ENCODE results near the gene C1orf167.
"Not testable (repeated sequence)": the region's sequence is repeated elsewhere in the genome, so short reads cannot be mapped to it uniquely, and the experiment has no call there.

C1orf167 gene

DNA sequence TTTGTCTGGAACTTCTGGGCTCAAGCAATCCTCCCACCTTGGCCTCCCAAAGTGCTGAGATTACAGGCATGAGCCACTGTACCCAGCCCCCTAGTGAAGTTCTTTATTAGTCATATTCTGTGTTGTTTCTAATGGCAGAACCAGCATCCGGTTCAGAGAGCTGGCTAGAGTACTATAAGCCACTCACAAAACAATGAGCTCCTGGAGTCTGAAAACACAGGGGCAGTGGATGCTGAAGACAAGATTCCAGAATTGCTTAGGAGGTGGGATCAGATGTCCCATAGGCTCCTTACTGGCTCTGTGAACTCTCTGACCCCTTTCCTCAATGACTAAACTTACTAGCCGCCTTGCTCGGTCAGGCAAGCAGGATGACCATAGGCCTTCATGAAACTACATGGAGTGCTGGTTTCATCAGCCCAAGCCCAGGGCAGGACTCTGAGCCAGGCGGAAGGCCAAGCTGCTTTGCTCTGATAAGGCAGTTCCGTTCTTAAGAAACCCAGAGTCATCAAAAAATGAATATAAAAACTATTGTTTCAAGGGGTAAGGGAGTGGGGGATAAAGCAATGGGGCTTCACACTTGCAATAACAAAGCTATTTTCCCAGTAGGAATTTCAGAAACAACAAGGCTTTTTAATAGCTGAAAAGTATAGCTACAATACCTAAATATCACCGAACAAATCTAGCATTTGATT lies 35.7 kb downstream of the C1orf167 start:
- TF ChIP-seq JUND (IDR thresholded peaks at IDR 0.05; ENCODE audit: low read depth), result no peak
- DNase-seq (ENCODE audit: low read depth in 1 of 2, low spot score in 1 of 2), result no peak
- in situ Hi-C loops (cut with HindIII; ENCODE audit: low pct_unique_long_range_greater_than_20kb, low sequenced_read_pairs), result no loop called here

GRCh38 chr1:11799099-11799498 lies 37.1 kb downstream of the C1orf167 start:
- DNase-seq (ENCODE audit: low read depth in 1 of 2, low spot score in 1 of 2), result no peak
- in situ Hi-C loops (cut with HindIII; ENCODE audit: low pct_unique_long_range_greater_than_20kb, low sequenced_read_pairs), result no loop called here
- TF ChIP-seq JUND (IDR thresholded peaks at IDR 0.05; ENCODE audit: low read depth), result no peak

DNA sequence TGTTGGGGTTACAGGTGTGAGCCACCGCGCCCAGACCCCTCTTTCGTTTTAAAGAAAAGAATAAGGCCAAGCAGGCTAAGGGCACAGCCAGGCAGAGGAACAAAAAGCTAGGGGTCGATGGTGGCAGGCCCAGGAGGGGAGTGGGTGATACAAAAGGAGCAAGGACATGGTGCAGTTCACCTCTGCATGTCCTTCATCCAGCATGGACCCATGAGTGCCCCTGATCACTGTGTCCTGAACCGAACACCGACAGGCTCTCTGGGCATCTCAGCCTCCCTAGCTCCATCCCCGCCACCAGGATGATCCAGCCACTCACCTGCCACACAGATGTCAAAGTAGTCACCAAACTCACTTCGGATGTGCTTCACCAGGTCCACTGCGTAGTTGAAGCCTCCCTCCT lies 37.9 kb downstream of the C1orf167 start:
- in situ Hi-C loops (cut with HindIII; ENCODE audit: low pct_unique_long_range_greater_than_20kb, low sequenced_read_pairs), result no loop called here
- no peak for TF ChIP-seq JUND (IDR thresholded peaks at IDR 0.05; ENCODE audit: low read depth)
- no peak for DNase-seq (ENCODE audit: low read depth in 1 of 2, low spot score in 1 of 2)

GRCh38 chr1:11800391-11800755 lies 38.4 kb downstream of the C1orf167 start:
- TF ChIP-seq JUND (IDR thresholded peaks at IDR 0.05; ENCODE audit: low read depth), result no peak
- in situ Hi-C loops (cut with HindIII; ENCODE audit: low pct_unique_long_range_greater_than_20kb, low sequenced_read_pairs), result no loop called here
- DNase-seq (ENCODE audit: low read depth in 1 of 2, low spot score in 1 of 2), result no peak

GRCh38 chr1:11800756-11801433 lies 38.9 kb downstream of the C1orf167 start:
- DNase-seq (ENCODE audit: low read depth in 1 of 2, low spot score in 1 of 2), result no peak
- TF ChIP-seq JUND (IDR thresholded peaks at IDR 0.05; ENCODE audit: low read depth), result no peak
- in situ Hi-C loops (cut with HindIII; ENCODE audit: low pct_unique_long_range_greater_than_20kb, low sequenced_read_pairs), result no loop called here

DNA sequence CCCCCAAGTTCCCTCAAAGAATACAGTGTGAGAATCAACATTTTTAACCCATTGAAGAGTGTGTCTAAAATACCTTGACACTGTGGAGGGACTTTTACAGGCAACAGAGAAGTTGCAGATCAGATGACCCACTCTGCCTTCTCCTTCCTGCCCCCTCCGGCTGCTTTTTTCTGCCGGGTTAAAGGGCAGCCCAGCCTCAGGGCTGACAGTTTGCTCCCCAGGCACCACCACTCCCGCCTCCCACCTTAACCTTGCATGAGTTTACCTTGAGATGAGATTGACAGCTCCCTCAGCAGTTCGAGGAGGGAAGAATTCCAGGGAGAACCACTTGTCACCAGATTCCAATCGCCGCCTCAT lies 40.6 kb downstream of the C1orf167 start:
- no peak for TF ChIP-seq JUND (IDR thresholded peaks at IDR 0.05; ENCODE audit: low read depth)
- in situ Hi-C loops (cut with HindIII; ENCODE audit: low pct_unique_long_range_greater_than_20kb, low sequenced_read_pairs), result no loop called here

DNA sequence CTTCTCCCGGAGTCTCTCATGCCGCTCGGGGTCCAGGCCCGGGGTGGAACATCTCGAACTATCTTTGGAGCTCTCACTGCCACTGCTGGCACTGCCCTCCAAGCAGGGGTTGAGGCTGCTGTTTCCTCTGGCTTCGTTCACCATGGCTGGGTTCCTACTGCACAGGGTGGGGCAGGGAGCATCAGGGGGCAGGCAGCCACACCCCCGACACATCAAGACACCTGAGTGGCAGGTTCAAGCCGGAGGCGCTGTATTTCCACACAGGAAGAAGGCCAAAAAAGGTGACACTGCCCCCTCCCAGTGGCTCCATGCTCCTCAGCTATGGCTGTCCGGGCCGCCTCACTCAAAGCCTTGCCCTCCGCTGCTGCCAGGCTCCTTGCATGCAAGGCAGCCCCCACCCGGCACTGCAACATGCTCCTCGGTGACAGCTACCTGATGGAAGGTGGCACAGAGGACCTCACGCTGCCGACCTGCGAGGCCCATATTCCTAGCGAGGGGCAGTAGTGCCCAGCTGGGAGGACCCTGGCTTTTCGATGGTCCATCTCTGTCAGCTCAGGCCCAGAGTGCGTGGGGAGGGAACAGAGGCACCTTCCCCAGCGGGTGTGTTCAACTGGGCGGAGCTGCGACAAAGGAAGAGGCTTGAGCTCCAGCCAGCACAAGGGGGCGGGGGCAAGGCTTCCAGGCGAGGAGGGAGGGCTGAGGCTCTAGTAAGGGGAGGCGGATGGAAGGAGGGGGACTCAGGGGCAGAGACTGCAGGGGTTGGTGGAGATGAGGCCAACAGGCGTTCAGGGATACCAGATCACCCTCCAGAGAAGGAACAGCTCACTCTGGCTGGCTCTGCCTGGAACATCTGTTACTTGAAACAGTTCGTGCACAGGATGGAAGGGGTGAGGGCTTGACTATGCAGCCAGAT lies 41.2 kb downstream of the C1orf167 start:
- in situ Hi-C loops (cut with HindIII; ENCODE audit: low pct_unique_long_range_greater_than_20kb, low sequenced_read_pairs), result no loop called here
- no peak for DNase-seq (ENCODE audit: low read depth in 1 of 2, low spot score in 1 of 2)
- TF ChIP-seq JUND (IDR thresholded peaks at IDR 0.05; ENCODE audit: low read depth), result no peak

More for the DNA sequence above, 40.6 kb downstream of the C1orf167 start:
- no peak for DNase-seq (ENCODE audit: low read depth in 1 of 2, low spot score in 1 of 2)

- DNase-seq (ENCODE audit: low read depth in 1 of 2, low spot score in 1 of 2); in situ Hi-C loops (cut with HindIII; ENCODE audit: low pct_unique_long_range_greater_than_20kb, low sequenced_read_pairs): not testable (repeated sequence)
Measured at GRCh38 chr1:11803924-11804665, 42.1 kb downstream of the C1orf167 start.

DNA sequence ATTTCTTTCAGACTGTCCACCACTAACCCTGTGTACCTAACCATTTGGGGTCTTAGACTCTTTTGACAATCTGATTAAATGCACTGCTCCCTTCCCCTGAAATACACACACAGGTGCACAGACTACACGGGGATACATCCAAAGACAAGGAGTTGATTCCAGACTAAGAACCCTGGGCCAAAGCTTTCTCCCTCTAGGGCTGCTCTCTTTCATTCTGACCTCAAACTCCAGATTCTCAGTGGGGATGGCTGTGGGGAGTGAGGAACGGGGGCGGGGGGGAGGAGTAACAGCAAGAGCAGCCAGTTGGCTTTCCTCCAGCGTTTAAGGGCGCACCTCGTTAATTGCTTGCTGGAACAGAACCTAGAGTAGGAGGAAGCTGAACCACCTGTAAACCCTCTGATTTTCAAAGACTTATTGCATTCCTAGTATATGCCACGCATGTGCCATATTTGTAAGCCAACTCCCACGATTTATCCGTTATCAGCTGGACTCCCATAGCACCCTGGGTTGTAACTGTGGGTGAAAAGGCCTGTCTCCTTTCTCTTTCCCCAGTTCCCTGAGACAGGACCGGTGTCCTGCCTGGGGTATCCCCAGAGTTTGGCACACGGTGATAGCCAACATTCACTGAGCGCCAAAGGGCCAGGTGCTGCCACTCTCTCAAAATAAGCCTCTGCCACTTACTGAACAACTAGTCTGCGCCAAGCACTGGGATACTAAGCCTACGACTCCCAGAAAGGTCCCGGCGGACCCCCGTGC lies 42.9 kb downstream of the C1orf167 start:
- in situ Hi-C loops (cut with HindIII; ENCODE audit: low pct_unique_long_range_greater_than_20kb, low sequenced_read_pairs), result no loop called here
- no peak for TF ChIP-seq JUND (IDR thresholded peaks at IDR 0.05; ENCODE audit: low read depth)
- peak in 1 of 2 experiments; percentile 29 for DNase-seq (ENCODE audit: low read depth in 1 of 2, low spot score in 1 of 2)

- in situ Hi-C loops (cut with HindIII; ENCODE audit: low pct_unique_long_range_greater_than_20kb, low sequenced_read_pairs), result no loop called here
- DNase-seq (ENCODE audit: low read depth in 1 of 2, low spot score in 1 of 2), result peak; percentile 94 to 98
- no peak for TF ChIP-seq JUND (IDR thresholded peaks at IDR 0.05; ENCODE audit: low read depth)
Measured at GRCh38 chr1:11805422-11806306, 43.7 kb downstream of the C1orf167 start, which contains the start of the genes CLCN6 and MTHFR. CLCN6 (plus strand) TSS chr1:11806191; CDS start chr1:11806263, 72 bp downstream. MTHFR (minus strand) TSS chr1:11805964; CDS start chr1:11803116, 2,848 bp downstream.

All from T47D (cell line).